Activated gamma-delta T cell treated with Interleukin-2 at 50 U/mL for 16 hours (primary cell): Measurements from ENCODE around the gene CDKN1A.
"Not testable (repeated sequence)": the region's sequence is repeated elsewhere in the genome, so short reads cannot be mapped to it uniquely, and the experiment has no call there.

Source experiments
- DNase-seq: peaks from one replicate; pipeline ENCODE4 v3.0.0-alpha.2; 2020

Gene CDKN1A

GRCh38 chr6:36678488-36679042 lies at the start of gene CDKN1A:
Gene CDKN1A (plus strand): TSS chr6:36678714. CDS start chr6:36684102, 5,388 bp downstream.
- peak; percentile 56 for DNase-seq

GRCh38 chr6:36629784-36630183 lies 48.7 kb upstream of the CDKN1A start:
- DNase-seq: no peak

- DNase-seq: no peak
These were observed 47.0 kb upstream of the CDKN1A start for GRCh38 chr6:36631326-36632011.

GRCh38 chr6:36633370-36633769 lies 45.1 kb upstream of the CDKN1A start:
- DNase-seq: no peak

- no peak for DNase-seq
These were observed 44.6 kb upstream of the CDKN1A start for GRCh38 chr6:36633915-36634314.

GRCh38 chr6:36634317-36635108 lies 44.0 kb upstream of the CDKN1A start:
- no peak for DNase-seq

GRCh38 chr6:36636283-36636682 lies 42.2 kb upstream of the CDKN1A start:
- DNase-seq: no peak

GRCh38 chr6:36636687-36637418 lies 41.7 kb upstream of the CDKN1A start:
- no peak for DNase-seq

- DNase-seq: no peak
These were observed 39.9 kb upstream of the CDKN1A start for GRCh38 chr6:36638579-36638978.

GRCh38 chr6:36639171-36639808 lies 39.2 kb upstream of the CDKN1A start:
- DNase-seq: no peak

GRCh38 chr6:36641543-36641942 lies 37.0 kb upstream of the CDKN1A start:
- DNase-seq: no peak

- DNase-seq: no peak
These were observed 35.3 kb upstream of the CDKN1A start for GRCh38 chr6:36642913-36643817.

GRCh38 chr6:36643977-36644376 lies 34.5 kb upstream of the CDKN1A start:
- no peak for DNase-seq

GRCh38 chr6:36649086-36649485 lies 29.4 kb upstream of the CDKN1A start:
- DNase-seq: no peak

GRCh38 chr6:36649701-36650484 lies 28.6 kb upstream of the CDKN1A start:
- no peak for DNase-seq

GRCh38 chr6:36650848-36651478 lies 27.6 kb upstream of the CDKN1A start:
- DNase-seq: no peak

GRCh38 chr6:36651659-36652379 lies 26.7 kb upstream of the CDKN1A start:
- DNase-seq: no peak

- not testable (repeated sequence) for DNase-seq
These were observed 24.0 kb upstream of the CDKN1A start for GRCh38 chr6:36654469-36654868.

GRCh38 chr6:36655085-36655724 lies 23.3 kb upstream of the CDKN1A start:
- no peak for DNase-seq
